HTERT RPE-1 (cell line): ENCODE results near the gene GSC2.
"Not testable (repeated sequence)": the region's sequence is repeated elsewhere in the genome, so short reads cannot be mapped to it uniquely, and the experiment has no call there.

Experiments
- in situ Hi-C: fragments of 300-500 bp; cut with MboI; formaldehyde crosslinking; loops from 4 replicates; pipeline ENCODE4 v1.14.3; 2020; ENCODE audit warnings: low sequenced_read_pairs

GSC2 gene

DNA sequence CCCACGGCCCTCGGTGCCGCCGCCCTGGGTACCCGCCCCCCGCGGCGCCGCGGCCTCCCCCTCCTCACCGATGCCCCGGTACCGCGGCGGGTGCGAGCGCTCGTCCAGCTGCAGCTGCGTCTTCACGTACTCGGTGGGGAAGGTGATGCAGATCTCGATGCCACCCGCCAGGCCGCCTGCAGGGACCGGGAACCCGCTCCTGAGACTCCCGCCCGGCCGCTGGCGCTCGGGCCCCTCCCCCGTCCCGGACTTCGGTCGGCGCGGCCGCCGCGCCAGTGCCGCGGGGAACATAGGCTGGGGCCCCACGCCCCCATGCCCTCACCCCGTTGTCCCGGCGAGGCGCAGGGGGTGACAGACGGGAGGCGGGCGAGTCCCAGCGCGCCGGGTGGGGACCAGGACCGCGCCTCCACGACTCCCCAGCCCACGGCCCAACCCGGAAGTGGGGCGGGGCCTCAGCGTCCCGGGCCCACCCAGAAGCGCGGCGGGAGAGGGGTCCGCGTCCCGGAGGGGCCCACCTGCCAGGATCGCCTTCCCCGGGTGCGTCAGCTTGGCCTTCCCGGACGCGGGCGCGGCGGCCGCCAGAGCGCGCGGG lies 28.1 kb upstream of the GSC2 start:
- in situ Hi-C loops = no loop called here

DNA sequence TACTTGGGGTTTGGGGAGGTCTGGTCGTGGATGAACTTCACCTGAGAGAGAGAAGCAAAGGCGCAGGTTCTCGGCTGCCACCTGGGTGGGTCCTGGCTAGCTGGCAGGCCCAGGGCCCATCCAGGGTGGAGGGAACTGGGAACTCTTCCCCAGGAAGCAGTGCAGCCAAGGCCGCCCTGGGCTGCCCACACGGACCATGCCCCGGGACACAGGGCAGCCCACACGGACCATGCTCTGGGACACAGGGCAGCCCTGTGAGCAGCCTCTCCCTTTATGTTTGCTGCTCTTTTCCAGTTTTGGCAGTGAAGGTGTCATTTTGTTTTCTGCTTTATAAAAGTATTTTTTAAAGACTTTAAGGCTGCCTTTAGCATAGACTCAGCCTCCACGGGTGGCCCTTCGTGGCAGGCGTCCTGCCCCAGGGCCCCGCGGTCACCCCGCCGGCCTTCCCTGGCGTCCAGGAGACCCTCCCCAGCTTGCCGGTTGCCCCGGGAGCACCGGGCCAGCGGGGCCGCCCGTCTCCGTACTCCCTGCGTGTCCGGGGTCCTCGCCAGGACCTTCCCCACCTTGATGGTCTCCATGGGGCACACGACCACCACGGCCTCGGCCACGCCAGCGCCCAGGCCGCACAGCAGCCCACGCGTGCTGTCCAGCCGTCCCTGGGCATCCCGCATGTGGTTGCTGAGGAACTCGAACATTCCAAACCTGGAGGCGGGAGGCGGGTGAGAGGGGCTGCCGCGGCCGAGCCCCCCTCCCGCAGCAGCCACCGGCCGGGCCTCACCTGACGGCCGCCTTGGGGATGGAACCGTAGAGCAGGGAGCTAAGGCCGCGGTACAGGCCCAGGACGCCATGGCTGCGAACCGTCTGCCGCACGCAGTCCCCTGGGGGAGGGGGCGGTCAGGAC lies 27.3 kb upstream of the GSC2 start:
- in situ Hi-C loops = no loop called here

DNA sequence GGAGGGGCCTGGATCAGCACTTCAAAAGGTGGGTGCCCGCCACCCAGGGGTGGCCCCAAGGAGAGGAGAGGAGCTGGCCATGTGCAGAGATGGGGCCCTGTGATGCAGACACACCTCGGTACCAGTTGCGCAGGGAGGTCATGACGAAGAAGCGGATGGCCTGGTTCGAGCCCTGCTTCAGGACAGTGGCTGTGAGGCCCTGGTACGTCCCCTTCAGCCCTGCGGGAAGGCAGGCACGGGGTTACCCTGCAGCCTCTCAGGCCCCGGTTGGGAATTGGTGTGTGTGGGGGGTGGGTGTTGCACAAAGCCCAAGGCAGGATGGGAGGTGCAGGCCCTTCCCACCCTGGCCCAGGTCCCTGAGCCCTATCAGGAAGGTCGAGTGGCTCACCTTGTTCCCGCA lies 26.6 kb upstream of the GSC2 start:
- in situ Hi-C loops = no loop called here

DNA sequence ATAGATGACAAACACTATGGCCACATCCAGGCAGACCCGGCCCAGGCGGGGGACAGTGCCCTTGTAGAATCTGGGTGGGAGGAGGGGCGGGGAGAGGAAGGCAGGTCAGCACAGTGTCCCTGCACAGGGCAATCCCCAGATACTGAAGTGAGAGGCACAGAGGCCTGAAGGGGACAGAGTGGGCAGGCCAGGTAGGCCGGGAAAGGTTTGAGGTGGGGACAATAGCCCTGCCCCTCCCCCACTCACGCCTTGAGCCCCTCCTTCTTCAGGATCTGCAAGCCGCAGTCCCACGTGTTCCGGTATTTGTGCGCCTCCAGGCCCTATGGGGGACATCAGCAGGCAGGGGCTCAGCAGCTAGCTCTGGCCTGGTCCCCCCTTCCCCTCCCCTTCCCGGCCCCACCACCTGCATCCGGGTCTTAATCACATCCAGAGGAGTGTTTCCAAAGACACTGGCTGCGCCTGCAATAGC lies 26.1 kb upstream of the GSC2 start:
- in situ Hi-C loops = no loop called here

DNA sequence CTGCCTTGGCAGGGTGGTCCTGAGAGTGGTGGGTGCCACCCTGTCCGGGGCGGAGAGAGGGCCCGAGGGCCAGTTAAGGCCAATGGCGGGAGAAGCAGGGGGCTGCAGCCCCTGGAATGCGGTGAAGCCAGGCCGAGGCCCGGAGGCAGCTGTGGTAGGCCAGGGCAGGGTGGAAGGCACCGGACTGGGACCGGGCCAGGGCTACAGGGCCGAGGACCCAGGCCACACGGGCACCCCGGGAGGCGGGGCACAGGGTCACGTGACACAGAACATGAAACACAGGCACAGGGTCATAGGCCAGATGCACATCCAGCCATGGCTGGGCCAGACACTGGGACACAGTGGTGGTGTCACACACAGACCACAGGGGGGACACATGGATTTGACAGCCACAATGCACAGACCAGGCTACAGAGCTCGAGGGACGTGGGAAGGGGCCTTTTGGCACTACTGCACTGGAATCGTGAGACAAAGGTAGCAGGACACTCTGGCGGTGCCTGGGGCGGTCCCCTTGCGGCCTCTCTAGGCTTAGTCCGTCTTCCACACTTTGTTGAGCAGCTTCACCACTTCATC lies 25.6 kb upstream of the GSC2 start:
- in situ Hi-C loops = no loop called here

DNA sequence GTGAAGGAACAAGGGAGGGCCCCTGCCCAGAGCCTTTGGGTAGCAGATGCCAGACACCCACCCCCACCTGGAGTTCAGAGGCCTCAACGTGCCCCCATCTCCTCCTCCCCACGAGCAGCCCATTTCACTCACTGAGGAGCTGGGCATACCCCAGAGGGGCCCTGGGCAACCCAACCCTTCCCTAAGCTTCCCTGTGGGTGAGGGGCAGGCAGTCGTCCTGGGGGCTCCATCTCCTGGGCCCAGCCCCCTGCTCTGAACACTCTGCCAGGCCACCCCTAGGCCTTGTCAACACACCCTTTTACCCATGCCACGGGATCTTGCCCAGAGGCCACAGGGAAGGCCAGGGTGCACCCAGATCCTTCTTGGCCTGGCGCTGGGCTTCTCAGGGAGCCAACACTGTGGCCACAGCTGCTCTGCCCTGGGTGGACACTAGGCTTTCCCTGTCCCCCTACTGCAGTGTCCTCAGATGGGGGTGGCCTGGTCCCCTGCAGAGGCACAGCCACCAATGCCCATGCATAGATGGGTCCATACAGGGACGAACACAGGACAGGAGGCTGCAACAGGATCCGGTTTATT lies 25.0 kb upstream of the GSC2 start:
- in situ Hi-C loops = no loop called here

DNA sequence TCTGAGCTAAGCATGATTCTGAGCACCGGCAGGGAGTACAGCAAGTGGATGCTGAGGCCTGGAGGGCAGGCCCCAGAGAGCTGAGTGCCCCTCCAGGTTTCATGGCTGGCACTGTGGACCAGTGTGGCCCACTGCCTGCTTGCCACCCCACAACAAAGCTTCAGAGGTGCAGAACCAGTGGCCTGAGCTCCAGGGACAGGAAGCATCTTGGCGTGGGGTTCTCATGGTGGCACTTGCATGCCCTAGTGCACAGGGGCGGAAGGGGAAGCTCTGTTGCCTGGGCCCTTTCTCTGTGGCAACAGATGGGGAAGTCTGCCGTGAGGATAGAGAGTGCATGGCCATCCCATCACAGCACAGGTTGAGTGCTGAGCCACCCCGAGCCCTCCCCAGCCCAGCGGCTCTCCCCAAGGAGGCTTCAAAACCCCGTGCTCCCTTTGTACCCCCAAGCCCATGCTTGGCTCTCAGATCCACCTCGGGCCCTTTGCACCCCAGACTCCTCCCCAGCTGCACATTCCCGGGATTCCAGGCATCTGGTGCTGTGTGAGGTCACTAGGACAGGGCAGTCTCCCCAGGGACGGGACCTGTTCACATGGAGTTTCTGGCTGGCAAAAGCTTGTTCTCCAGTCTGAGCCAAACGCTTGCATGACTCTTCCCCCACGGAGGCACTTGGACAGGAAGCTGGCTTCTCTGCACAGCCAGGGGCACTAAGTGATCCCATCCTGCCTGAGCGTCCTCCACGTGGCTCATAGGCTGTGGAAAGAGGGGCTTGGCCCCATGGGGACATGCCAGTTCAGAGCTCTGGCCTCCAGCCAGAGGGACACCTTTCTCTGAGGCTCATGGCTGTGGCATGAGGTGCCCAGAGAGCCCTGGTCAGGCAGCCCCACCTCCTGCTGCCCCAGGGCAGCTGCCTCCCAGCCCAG lies 24.3 kb upstream of the GSC2 start:
- in situ Hi-C loops = no loop called here

DNA sequence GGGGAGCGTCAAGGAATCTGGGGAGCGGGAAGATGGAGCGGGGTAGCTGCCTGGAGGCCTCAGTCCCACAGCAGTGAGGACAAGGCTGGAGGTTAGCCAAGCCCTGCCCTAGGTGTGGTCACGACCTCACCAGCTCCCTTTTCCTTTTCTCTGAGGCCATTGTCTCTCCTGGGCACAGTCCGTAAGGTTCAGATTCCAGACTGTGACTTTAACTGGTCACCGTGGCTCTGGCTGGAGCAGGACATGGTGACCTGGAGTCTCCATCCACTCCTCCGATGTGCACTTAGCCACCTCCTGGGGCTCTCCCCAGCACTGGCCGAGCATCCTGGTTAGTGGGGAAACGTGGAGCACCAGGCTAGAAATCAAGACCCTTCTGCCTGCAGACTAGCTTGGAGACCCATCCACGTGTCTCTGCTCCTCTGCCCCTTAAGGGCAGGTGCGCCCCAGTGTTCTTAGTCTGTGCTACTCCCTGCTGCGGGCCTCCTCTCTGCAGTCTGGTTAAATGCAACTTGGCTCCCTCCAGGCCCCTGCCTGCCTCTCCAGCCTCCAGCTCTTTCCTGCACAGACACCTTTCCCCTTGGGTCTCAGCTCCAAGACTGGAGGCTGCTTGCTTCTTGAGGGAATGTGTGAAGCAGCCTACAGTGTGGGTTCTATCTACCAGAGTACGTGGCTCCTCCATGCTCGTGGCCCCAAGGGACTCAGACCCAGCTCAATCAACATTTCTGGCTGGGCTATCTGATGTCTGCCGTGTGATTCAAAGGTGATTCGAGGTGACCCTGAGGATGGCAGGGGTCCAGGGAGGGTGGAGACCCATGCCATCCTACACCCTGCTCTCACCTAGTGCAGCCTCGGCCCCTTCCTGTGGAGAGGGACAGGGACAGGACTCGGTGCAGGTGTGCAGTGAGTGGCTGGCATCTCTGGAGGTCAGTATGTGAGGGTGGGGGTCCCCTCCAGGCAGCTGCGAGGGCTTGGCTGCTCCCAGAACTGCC lies 23.2 kb upstream of the GSC2 start:
- in situ Hi-C loops = no loop called here

DNA sequence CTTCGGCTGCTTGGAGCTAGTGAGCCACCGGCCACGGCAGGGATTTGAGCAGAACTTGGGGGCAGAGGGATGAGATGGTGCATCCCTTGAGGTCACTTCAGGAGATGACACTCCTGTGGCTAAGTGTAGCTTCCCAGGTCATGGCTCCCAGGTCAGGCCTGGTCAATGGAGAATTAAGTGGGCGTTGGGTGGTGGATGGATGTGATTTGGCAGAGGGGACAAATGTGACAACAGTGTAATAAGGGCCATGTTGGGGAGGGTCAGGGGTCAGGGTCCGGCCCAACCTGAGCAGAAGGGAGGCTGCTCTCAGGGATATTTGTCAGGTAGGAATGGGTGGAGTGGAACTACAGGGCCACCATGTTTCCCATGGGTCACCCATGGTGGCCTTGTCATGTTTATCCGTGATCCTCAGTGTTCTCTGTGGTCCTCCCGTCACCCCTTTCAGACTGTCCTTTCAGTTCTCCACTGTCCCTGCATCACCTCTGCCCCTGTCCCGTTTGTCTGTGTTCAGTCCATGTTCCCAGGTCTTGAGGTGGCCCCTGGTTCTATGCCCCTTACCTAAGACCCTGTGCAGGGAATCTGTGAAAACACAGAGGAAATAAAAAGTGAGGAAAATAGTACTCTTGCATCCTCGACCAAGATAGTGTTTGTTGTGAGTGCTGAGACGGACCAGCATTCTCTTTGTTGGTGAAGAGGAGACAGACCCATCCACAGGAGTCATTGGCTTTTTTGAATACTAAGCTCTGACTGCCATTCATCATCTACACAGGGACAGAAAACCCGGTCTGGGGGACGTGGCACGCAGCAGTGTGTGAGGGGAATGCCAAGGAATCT lies 22.3 kb upstream of the GSC2 start:
- in situ Hi-C loops = no loop called here

DNA sequence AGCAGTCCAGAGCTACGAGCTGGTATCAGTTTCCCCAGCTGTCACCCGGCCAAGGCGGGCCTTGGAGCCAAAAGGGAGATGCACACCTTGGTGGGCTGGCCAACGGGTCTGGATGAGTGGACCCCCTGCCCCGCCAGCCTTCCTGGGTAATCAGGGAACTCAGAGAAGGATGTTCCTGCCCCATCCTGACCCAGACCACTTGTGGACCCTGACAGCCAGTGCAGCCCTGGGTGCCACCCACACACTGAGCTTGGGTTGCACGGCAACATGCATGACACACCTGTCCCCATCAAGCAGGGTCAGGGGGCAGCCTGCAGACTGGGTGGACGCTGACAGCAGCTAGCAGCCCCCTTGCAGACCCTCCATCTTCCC lies 19.8 kb upstream of the GSC2 start:
- in situ Hi-C loops = no loop called here

DNA sequence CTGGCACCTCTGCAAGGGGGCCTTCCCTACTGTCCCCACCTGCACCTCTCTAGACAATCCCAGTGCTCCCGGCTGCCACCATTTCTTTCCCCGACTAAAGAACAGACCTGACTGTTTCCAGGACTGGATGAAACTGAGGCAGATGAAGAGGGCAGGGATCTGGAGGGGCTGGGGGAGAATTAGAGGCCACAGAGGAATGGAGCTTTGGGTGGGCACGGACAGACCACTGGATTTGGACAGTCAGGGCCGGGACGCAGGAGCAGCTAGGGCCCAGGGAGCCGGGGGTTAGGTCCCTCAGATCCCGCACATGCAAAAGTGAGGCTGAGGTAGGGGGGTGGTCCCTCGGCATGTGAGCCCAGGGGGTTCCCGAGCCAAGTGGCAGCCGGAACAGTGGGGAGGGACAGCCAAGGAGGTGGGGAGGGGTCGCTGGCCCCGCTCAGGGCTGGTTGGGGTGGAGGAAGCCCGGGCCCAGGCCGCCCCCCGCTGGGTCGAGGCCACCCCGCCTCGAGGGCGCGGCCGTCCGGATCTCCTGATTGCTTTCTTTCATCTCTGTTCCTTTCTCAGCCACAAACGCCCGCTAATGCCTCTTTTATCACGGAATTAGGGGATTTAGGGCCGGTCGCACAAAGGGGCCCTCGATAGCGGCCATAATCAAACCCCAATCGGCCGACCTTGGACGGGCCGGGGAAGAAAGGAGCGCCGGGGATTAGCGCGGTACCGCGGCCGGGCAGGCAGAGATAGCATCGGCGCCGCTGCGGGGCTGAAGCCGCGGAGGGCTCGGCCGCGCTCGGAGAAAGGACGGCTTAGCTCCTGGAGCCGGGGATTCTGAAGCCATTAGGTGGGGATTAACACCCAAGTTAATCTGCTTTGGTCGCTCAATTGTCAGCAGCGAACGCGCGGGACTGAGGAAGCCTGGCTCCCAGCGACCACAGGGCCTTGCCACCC lies 19.2 kb upstream of the GSC2 start:
- in situ Hi-C loops = no loop called here

DNA sequence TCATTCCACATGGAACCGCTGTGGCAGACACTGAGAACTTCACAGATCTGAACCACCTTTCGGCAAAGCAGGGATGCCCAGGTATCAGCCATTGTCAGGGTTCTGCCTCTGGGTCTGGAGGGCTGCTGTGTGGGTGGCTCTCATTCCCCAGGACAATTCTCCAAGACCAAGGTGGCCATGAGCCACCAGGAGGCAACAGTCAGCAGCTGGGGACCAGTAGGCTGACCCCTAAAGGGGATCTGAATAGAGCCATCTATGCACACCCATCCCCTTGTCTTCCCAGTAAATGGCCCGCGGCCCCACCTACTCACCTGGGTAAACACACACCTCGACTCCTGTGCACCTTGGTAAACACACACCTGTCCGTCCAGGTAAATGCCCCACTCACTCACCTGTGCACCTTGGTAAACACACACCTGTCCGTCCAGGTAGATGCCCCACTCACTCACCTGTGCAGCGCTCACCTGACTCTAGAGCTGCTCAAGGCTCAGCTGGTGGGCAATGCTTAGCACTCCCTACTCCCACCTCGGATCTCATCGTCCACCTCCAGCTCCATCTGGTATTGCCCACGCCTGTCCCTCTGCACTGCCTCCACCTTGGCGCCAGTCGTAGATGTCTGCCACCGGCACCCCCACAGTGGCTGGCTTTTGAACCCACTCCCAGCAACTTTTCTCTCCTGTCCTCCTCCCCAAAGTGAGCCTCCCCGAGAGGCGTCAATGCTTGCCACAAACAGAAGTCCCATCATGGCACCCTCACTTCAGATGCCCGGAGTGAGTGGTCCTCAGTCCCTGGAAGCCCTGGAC lies 18.2 kb upstream of the GSC2 start:
- in situ Hi-C loops = no loop called here

DNA sequence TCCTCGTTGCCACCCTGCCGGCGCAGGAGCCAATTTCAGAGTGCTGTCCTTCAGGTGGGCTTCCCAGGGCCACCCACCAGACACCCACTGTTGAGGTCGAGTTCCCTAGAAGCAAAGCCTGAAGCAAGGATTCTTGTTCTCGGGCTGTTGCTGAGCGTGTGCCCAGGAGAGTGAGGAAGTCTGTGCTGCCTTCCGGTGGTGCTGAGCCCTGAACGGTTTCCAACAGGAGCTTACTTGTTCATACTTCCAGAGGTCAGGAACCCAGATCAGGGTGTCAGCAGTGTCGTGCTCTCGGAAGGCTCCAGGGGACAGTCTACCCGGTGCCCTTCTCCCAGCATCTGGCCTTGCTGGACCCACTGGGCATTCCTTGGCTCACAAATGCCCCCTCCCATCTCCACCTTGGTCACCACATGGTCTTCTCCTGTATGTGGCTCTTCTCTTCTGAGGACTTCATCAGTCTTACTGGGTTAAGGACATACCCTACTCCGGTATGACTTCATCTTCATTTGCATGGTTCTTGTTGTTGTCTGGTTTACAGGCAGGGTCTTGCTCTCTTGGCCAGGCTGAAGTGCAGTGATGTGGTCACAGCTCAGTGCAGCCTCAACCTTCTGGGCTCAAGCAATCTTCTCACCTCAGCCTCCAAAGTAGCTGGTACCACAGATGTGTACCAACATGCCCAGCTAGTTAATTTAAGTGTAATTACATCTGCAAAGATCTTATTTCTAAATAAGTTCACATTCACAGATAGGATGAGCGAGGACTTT lies 17.2 kb upstream of the GSC2 start:
- in situ Hi-C loops = no loop called here

DNA sequence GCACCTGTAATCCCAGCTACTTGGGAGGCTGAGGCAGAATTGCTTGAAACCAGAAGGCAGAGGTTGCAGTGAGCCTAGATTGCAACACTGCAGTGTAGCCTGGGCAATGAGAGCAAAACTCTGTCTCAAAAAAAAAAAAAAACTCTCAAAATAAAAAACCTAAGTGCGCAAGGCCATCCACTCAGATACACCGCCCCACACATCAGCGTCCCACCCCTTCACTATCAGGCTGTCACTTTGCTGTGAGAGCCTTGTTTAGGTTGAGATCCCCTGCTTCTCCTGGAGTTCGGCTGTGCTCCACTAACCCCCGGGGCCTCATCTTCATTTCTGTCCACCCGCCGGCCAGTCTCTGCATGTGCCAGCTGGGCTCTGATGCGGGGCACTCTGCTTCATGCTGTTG lies 16.3 kb upstream of the GSC2 start:
- in situ Hi-C loops = no loop called here

DNA sequence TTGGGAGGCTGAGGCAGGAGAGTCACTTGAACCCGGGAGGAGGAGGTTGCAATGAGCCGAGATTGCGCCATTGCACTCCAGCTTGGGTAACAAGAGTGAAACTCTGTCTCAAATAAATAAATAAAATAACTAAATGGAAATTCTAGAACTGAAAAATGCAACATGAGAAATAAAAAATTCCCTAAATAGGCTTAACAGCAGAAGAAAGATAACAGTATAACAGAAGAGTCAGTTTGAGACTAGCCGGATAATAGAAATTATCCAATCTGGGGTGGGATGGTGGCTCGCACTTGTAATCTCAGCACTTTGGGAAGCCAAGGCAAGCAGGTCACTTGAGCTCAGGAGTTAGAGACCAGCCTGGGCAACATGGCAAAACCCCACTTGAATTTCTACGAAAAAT lies 14.3 kb upstream of the GSC2 start:
- in situ Hi-C loops = no loop called here

DNA sequence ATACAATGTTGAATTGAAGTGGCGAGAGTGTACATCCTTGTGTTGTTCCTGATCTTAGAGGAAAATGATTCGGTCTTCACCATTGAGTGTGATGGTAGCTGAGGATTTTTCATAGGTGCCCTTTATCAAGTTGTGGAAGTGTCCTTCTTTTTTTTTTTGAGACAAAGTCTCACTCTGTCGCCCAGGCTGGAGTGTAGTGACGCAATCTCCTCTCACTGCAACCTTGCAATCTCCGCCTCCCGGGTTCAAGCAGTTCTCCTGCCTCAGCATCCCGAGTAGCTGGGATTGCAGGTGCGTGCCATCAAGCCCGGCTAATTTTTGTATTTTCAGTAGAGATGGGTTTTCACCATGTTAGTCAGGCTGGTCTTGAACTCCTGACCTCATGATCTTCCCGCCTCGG lies 8.6 kb upstream of the GSC2 start:
- in situ Hi-C loops = not testable (repeated sequence)
